OCI-LY7 (cell line): Measurements from ENCODE around the gene AGPAT3. TPM values are rescaled to one million over a fixed set of nuclear protein-coding genes. Genes with fewer than 3 reads are reported as not detected.

Source experiments
- BruUV-seq: library from RNA; stranded (reverse); fragments of 400-500 nt; replicated peaks from 2 replicates; lab custom pipeline; 2021; lab: Mats Ljungman, UMichigan
- CTCF ChIA-PET: fragments of 300-600 bp; sonication (Branson Sonifier 250); formaldehyde crosslinking; loops from one replicate; lab custom pipeline; 2022; ENCODE audit warnings: antibody characterized with exemption; ENCODE audit not compliant: unreplicated experiment; lab: Charles Lee
- POLR2A ChIA-PET: fragments of 300-600 bp; sonication (Branson Sonifier 250); formaldehyde crosslinking; loops from one replicate; lab custom pipeline; 2022; ENCODE audit warnings: antibody characterized with exemption; lab: Charles Lee
- DNase-seq: peaks from one replicate; pipeline ENCODE4 v3.0.0-alpha.2; 2015; ENCODE audit warnings: low spot score
- H2AFZ ChIP-seq: fragments of 200-600 bp; sonication (generic), shearing (Covaris generic); 2 replicates; pipeline ENCODE4 v1.6.1; 2014; ENCODE audit warnings: mild to moderate bottlenecking, antibody characterized with exemption, low read length, moderate library complexity
- H3K27ac ChIP-seq: fragments of 200-600 bp; sonication (generic); 2 replicates; pipeline ENCODE4 v1.5.1; 2014; ENCODE audit warnings: mixed run types, low read depth, mild to moderate bottlenecking, moderate library complexity, low read length, inconsistent platforms; ENCODE audit not compliant: poor library complexity, severe bottlenecking
- H3K36me3 ChIP-seq: fragments of 200-600 bp; sonication (generic); 2 replicates; pipeline ENCODE4 v1.6.1; 2014; ENCODE audit warnings: mild to moderate bottlenecking, antibody characterized with exemption, low read length, moderate library complexity, mixed read lengths; ENCODE audit not compliant: insufficient read depth
- H3K4me1 ChIP-seq: fragments of 200-600 bp; sonication (generic); 2 replicates; pipeline ENCODE4 v1.5.1; 2014; ENCODE audit warnings: mild to moderate bottlenecking, low read length; ENCODE audit not compliant: insufficient read depth, poor library complexity, severe bottlenecking
- H3K4me2 ChIP-seq: fragments of 200-600 bp; sonication (generic); 2 replicates; pipeline ENCODE4 v1.6.1; 2014; ENCODE audit warnings: mild to moderate bottlenecking, low read length
- H3K4me3 ChIP-seq: fragments of 200-600 bp; sonication (generic); 2 replicates; pipeline ENCODE4 v1.5.1; 2014; ENCODE audit warnings: mild to moderate bottlenecking, low read depth, low read length; ENCODE audit not compliant: poor library complexity, severe bottlenecking
- H3K79me2 ChIP-seq: fragments of 200-600 bp; sonication (generic); 2 replicates; pipeline ENCODE4 v1.6.1; 2016; ENCODE audit warnings: low read depth, mild to moderate bottlenecking, low read length, moderate library complexity, mixed read lengths; ENCODE audit not compliant: insufficient read depth
- H3K9me2 ChIP-seq: fragments of 200-600 bp; sonication (generic); 2 replicates; pipeline ENCODE4 v1.6.1; 2016; ENCODE audit warnings: mild to moderate bottlenecking, low read length, mixed read lengths; ENCODE audit not compliant: insufficient read depth
- H3K9me3 ChIP-seq: fragments of 200-600 bp; sonication (generic); 2 replicates; pipeline ENCODE4 v1.6.1; 2014; ENCODE audit warnings: mild to moderate bottlenecking, mixed run types, low read length, mixed read lengths
- H4K20me1 ChIP-seq: fragments of 200-600 bp; sonication (generic); 2 replicates; pipeline ENCODE4 v1.6.1; 2014; ENCODE audit warnings: mild to moderate bottlenecking, antibody characterized with exemption, low read length, moderate library complexity, mixed read lengths; ENCODE audit not compliant: insufficient read depth
- EZH2phosphoT487 ChIP-seq: fragments of 200-600 bp; sonication (generic); IDR thresholded peaks from 2 replicates; pipeline ENCODE4 v1.6.1; 2018; ENCODE audit warnings: low read depth, borderline replicate concordance, mild to moderate bottlenecking, mixed run types, antibody characterized with exemption, low read length, moderate library complexity, mixed read lengths
- intact Hi-C: fragments of 100-400 bp; cut with micrococcal nuclease; formaldehyde crosslinking; loops from one replicate; pipeline ENCODE4 v1.10.0; 2022; ENCODE audit not compliant: unreplicated experiment
- total RNA-seq, 2 experiments: library from RNA; depleted of rRNA in 1 of 2; stranded (reverse); fragments of >200 nt in 1 of 2; shearing (Covaris generic) in 1 of 2; gene quantifications; 2 replicates each; pipeline ENCODE4 v1.2.3, GENCODE V29; 2014 to 2022
- TF ChIP-seq, protein P1 (sequence below): fragments of 200-600 bp; sonication (generic); conservative IDR thresholded peaks from 2 replicates; pipeline ENCODE4 v1.5.1; 2014; ENCODE audit warnings: mild to moderate bottlenecking, antibody characterized with exemption, low read length, moderate library complexity, mixed read lengths

AGPAT3 gene
- total RNA-seq, 2 experiments from 2014 or later, result 9.2 to 33.4 TPM

DNA sequence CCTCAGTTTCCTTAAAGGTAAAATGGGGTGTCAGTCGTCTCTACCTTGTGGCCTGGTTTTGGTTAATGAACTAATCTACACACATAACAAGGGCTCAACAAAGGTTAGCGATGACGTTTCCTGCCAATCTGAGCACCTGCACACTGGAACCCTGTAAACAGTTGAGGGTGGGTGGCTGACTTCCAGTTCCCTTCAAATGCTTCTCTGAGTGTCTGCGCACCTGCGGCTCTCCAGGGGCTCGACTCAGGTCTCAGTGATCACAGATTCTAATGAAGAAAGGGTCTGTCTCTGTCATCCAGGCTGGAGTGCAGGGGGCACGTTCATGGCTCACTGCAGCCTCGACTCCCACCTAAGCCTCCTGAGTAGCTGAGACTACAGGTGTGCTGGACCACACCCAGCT, 3.3 kb upstream of the AGPAT3 start:
- TF ChIP-seq EZH2phosphoT487, result no peak
- TF ChIP-seq, protein P1, sequence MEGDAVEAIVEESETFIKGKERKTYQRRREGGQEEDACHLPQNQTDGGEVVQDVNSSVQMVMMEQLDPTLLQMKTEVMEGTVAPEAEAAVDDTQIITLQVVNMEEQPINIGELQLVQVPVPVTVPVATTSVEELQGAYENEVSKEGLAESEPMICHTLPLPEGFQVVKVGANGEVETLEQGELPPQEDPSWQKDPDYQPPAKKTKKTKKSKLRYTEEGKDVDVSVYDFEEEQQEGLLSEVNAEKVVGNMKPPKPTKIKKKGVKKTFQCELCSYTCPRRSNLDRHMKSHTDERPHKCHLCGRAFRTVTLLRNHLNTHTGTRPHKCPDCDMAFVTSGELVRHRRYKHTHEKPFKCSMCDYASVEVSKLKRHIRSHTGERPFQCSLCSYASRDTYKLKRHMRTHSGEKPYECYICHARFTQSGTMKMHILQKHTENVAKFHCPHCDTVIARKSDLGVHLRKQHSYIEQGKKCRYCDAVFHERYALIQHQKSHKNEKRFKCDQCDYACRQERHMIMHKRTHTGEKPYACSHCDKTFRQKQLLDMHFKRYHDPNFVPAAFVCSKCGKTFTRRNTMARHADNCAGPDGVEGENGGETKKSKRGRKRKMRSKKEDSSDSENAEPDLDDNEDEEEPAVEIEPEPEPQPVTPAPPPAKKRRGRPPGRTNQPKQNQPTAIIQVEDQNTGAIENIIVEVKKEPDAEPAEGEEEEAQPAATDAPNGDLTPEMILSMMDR, result no peak
- Histone ChIP-seq H3K4me3 (no peak overlapping the region), H3K9me3 (no peaks in the 10 kb centered on the region), H3K4me1 (peaks cover 47% of the 10 kb centered on the region), H3K79me2 (no peaks in the 10 kb centered on the region), H3K36me3 (no peaks in the 10 kb centered on the region), H3K9me2 (no peaks in the 10 kb centered on the region), H2AFZ (no peak overlapping the region), H3K4me2 (peak overlapping the region; percentile 38), H3K27ac (no peak overlapping the region), H4K20me1 (no peaks in the 10 kb centered on the region)
- no TSS peak for BruUV-seq
- ChIA-PET POLR2A (no interaction called here), CTCF (no interaction called here)
- intact Hi-C loops, result loop anchor here (2.0 kb wide), 1 partner anchor 51 kb away; no protein-coding TSS in a partner anchor
- peak; percentile 69 for DNase-seq

GRCh38 chr21:43864313-43864961, 586 bp upstream of the AGPAT3 start:
- H3K4me1 ChIP-seq, result peaks cover 54% of the 10 kb centered on the region
- H3K36me3 ChIP-seq, result no peaks in the 10 kb centered on the region
- no TSS peak for BruUV-seq
- no peaks in the 10 kb centered on the region for H3K9me2 ChIP-seq
- POLR2A ChIA-PET, result interaction anchor here (0.9 kb wide), 1 partner anchor 29 kb away, joined by 6 read pairs; no protein-coding TSS in a partner anchor
- H4K20me1 ChIP-seq, result no peaks in the 10 kb centered on the region
- H3K4me3 ChIP-seq, result peak overlapping the region; percentile 56
- no peaks in the 10 kb centered on the region for H3K79me2 ChIP-seq
- H3K27ac ChIP-seq, result no peak overlapping the region
- H2AFZ ChIP-seq, result no peak overlapping the region
- CTCF ChIA-PET, result no interaction called here
- peak overlapping the region; percentile 63 for H3K4me2 ChIP-seq
- TF ChIP-seq EZH2phosphoT487, result no peak
- TF ChIP-seq, protein P1, result no peak
- no peaks in the 10 kb centered on the region for H3K9me3 ChIP-seq
- no peak for DNase-seq
- intact Hi-C loops, result no loop called here
